GM12801 (cell line): ENCODE data around the gene COG7.

Experiments
- CTCF ChIP-seq: IDR thresholded peaks from one replicate; pipeline ENCODE4 v1.5.1; 2011; ENCODE audit warnings: control low read depth; ENCODE audit not compliant: insufficient read length; ENCODE audit errors: extremely low read depth

The COG7 gene

GRCh38 chr16:23497543-23497868, 44.5 kb upstream of the COG7 start:
- no peak for TF ChIP-seq CTCF

GRCh38 chr16:23496821-23497542, 44.0 kb upstream of the COG7 start:
- TF ChIP-seq CTCF: no peak

DNA sequence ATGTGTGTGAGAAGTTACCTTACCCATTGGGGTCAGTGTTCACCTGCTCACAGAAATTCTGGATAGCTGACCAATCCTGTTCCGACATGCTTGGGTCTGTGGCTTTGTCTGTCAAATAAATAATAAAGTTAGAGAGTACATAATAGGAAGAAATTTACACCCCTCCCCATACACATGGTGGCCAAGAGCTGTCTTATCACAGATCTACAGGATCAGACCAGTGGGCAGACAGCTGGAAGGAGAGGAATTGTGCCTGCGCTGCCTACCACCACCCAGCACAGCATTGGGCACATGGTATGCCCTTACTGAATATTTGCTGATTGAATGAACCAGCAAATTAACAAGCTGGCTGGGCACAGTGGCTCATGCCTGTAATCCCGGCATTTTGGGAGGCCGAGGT, 42.7 kb upstream of the COG7 start:
- TF ChIP-seq CTCF: no peak

DNA sequence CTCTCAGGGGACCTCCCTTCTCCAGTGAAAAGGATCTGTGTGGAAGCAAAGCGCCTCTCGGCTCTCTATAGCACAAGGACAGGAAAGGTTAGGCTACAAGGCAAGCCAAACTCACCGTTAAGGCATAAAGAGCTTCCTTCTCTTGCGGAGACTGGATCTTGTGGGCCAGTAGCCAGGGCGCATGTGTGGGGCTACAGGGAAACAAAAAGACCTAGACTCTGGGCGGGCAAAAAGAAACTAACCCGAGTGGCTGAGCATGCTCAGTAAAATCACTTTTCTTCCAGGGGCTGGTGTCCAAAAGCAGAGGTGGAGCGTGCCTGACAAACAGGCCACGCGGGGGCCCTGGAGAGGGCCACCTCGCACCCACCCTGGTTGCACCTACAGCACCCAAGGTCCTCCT, 41.2 kb upstream of the COG7 start:
- TF ChIP-seq CTCF: no peak

GRCh38 chr16:23491490-23492391, 38.8 kb upstream of the COG7 start:
- no peak for TF ChIP-seq CTCF

DNA sequence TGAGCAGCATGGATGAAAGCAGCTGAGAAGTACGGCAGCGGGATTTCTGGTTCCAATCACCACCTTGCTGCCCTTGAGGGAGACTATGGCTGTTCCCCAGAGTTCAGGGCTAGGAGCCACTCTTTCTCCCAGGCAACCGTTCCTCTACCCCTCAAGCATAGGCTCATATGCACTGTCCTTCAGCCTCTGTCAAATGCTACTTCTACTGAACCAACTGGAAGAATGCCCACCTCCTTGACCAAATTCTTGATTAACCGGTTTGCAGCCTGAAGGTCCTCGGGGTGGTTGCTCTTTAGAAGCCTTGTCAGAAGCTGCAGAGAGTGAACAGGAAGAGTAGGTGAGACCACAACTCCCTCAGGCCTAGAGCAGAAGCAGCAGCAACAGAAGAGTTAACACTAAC, 33.5 kb upstream of the COG7 start:
- TF ChIP-seq CTCF: no peak

DNA sequence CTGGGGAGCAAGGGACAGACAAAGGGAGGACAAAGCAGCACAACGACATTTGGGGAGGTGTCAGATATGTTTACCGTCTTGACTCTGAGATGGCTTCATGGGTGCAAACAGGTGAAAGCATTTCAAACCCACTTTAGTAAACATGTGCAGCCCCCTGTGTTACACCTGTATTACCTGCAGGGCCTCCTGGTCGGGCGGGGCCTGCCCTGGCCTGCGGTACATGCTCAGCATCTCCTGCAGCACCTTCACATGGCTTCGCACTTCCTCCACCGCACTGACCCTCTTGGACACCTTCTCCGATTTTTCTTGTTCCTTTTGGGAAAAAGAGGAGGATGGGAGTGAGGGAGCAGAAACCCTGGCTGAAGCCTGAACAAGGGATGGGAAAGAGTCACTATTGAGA, 32.9 kb upstream of the COG7 start:
- no peak for TF ChIP-seq CTCF
